ENCODE data around the gene AKT1. TPM values are rescaled to one million over a fixed set of nuclear protein-coding genes. Genes with fewer than 3 reads are reported as not detected.

The AKT1 gene
- total and polyA plus RNA-seq, 2 experiments from 2014 or later = 19.2 to 78.7 TPM

Other genes starting within 250 kb of the AKT1 start
- gene C14orf180, start 216.0 kb downstream of the AKT1 start, total RNA-seq (2014; rRNA removed; shearing (Covaris generic)) = not detected in 2 replicates
- gene C14orf180, start 216.0 kb downstream of the AKT1 start, polyA plus RNA-seq (2016; fragmentation: Nextera tagmentation; extraction: Ambion mirVana) = not detected in 2 replicates
- 4.8 and 5.0 TPM in 2 replicates for gene TMEM179, start 191.0 kb downstream of the AKT1 start, total RNA-seq (2014; rRNA removed; shearing (Covaris generic))
- 1.0 and 2.2 TPM in 2 replicates for gene TMEM179, start 191.0 kb downstream of the AKT1 start, polyA plus RNA-seq (2016; fragmentation: Nextera tagmentation; extraction: Ambion mirVana)
- 52.4 and 75.5 TPM in 2 replicates for gene INF2, start 106.1 kb downstream of the AKT1 start, total RNA-seq (2014; rRNA removed; shearing (Covaris generic))
- 36.7 and 37.2 TPM in 2 replicates for gene INF2, start 106.1 kb downstream of the AKT1 start, polyA plus RNA-seq (2016; fragmentation: Nextera tagmentation; extraction: Ambion mirVana)
- 4.3 and 11.6 TPM in 2 replicates for gene ADSS1, start 71.5 kb downstream of the AKT1 start, total RNA-seq (2014; rRNA removed; shearing (Covaris generic))
- 9.5 and 12.4 TPM in 2 replicates for gene ADSS1, start 71.5 kb downstream of the AKT1 start, polyA plus RNA-seq (2016; fragmentation: Nextera tagmentation; extraction: Ambion mirVana)
- 381 and 392 TPM in 2 replicates for gene SIVA1, start 42.6 kb downstream of the AKT1 start, total RNA-seq (2014; rRNA removed; shearing (Covaris generic))
- 215 and 225 TPM in 2 replicates for gene SIVA1, start 42.6 kb downstream of the AKT1 start, polyA plus RNA-seq (2016; fragmentation: Nextera tagmentation; extraction: Ambion mirVana)
- 4.4 and 7.5 TPM in 2 replicates for gene ZBTB42, start 5.4 kb upstream of the AKT1 start, total RNA-seq (2014; rRNA removed; shearing (Covaris generic))
- gene ZBTB42, start 5.4 kb upstream of the AKT1 start, polyA plus RNA-seq (2016; fragmentation: Nextera tagmentation; extraction: Ambion mirVana) = 0.66 and 0.70 TPM in 2 replicates
- 31.3 and 37.1 TPM in 2 replicates for gene CEP170B, start 69.5 kb upstream of the AKT1 start, total RNA-seq (2014; rRNA removed; shearing (Covaris generic))
- 4.6 and 5.3 TPM in 2 replicates for gene CEP170B, start 69.5 kb upstream of the AKT1 start, polyA plus RNA-seq (2016; fragmentation: Nextera tagmentation; extraction: Ambion mirVana)
- gene PLD4, start 129.1 kb upstream of the AKT1 start, total RNA-seq (2014; rRNA removed; shearing (Covaris generic)) = 0.08 TPM in 1 of 2 replicates, not detected in the other
- gene PLD4, start 129.1 kb upstream of the AKT1 start, polyA plus RNA-seq (2016; fragmentation: Nextera tagmentation; extraction: Ambion mirVana) = 0.21 TPM in 1 of 2 replicates, not detected in the other
- gene AHNAK2, start 182.6 kb upstream of the AKT1 start, total RNA-seq (2014; rRNA removed; shearing (Covaris generic)) = 2.6 TPM in 2 replicates
- gene AHNAK2, start 182.6 kb upstream of the AKT1 start, polyA plus RNA-seq (2016; fragmentation: Nextera tagmentation; extraction: Ambion mirVana) = 1.1 and 1.6 TPM in 2 replicates
- gene CLBA1, start 190.0 kb upstream of the AKT1 start, total RNA-seq (2014; rRNA removed; shearing (Covaris generic)) = 1.8 and 4.9 TPM in 2 replicates
- 1.6 and 1.7 TPM in 2 replicates for gene CLBA1, start 190.0 kb upstream of the AKT1 start, polyA plus RNA-seq (2016; fragmentation: Nextera tagmentation; extraction: Ambion mirVana)
- 62.4 and 70.7 TPM in 2 replicates for gene CDCA4, start 225.3 kb upstream of the AKT1 start, total RNA-seq (2014; rRNA removed; shearing (Covaris generic))
- gene CDCA4, start 225.3 kb upstream of the AKT1 start, polyA plus RNA-seq (2016; fragmentation: Nextera tagmentation; extraction: Ambion mirVana) = 32.6 and 37.1 TPM in 2 replicates

Measured in GM23338 (cell line).